Kasumi-1 (cell line): ENCODE data around the gene ALG3.

Experiments used
- DNase-seq, 2 experiments: peaks; one replicate each; lab custom pipeline; 2025; lab: John Stamatoyannopoulos, UW

ALG3 gene

DNA sequence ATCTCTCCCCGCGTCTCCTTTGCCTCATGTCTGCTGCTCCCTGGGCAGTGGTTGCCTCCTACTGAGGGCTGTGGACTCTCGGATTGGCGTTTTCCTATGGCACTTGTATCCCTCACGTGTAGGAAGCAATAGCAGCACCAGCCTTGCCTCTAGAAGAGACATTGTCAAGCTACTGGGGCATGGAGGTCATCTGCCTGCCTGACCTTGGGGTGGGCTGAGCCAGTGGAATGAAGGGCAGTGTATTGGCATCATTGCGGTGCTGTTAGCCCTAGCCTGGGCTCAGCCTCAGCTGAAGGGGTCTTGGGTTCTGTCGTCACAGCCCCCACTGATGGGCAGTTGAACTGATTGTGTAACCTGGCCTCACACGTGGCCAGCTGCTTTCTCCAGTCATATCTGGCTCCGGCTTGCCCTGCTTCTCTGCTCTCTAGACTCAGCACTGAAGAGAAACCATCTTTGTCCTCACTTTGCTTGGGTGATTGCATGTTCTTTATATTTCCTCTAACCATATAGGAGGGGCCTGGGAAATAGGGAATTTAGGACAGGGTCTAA is 54.7 kb downstream of the ALG3 start:
- DNase-seq: no peak

DNA sequence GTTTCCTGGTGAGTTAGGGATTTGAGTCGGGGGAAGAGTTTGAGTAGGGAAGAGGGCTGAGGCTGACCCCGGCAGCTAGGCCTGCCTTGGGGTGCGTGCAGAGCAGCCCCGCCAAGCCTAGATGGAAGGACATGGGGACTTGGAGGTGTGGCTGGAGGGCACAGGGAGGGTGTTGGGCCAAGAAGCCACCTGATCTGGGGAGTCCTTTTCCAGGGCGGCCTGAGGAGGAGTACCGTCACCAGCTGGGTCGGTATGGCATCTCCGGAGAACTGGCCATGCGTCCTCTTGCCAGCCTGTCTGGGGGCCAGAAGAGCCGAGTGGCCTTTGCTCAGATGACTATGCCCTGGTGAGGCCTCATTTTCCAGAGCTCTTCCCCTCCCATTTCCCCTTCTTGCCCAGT is 55.9 kb downstream of the ALG3 start:
- DNase-seq: no peak
